HG03460 (cell line): ENCODE data around the gene FAT1.
"Not testable (repeated sequence)": the region's sequence is repeated elsewhere in the genome, so short reads cannot be mapped to it uniquely, and the experiment has no call there.

ENCODE experiments used
- ATAC-seq: cut with Tn5 transposase; IDR thresholded peaks from one replicate; pipeline ENCODE4 v1.9.1; 2021; ENCODE audit not compliant: unreplicated experiment

FAT1 gene, protein sequence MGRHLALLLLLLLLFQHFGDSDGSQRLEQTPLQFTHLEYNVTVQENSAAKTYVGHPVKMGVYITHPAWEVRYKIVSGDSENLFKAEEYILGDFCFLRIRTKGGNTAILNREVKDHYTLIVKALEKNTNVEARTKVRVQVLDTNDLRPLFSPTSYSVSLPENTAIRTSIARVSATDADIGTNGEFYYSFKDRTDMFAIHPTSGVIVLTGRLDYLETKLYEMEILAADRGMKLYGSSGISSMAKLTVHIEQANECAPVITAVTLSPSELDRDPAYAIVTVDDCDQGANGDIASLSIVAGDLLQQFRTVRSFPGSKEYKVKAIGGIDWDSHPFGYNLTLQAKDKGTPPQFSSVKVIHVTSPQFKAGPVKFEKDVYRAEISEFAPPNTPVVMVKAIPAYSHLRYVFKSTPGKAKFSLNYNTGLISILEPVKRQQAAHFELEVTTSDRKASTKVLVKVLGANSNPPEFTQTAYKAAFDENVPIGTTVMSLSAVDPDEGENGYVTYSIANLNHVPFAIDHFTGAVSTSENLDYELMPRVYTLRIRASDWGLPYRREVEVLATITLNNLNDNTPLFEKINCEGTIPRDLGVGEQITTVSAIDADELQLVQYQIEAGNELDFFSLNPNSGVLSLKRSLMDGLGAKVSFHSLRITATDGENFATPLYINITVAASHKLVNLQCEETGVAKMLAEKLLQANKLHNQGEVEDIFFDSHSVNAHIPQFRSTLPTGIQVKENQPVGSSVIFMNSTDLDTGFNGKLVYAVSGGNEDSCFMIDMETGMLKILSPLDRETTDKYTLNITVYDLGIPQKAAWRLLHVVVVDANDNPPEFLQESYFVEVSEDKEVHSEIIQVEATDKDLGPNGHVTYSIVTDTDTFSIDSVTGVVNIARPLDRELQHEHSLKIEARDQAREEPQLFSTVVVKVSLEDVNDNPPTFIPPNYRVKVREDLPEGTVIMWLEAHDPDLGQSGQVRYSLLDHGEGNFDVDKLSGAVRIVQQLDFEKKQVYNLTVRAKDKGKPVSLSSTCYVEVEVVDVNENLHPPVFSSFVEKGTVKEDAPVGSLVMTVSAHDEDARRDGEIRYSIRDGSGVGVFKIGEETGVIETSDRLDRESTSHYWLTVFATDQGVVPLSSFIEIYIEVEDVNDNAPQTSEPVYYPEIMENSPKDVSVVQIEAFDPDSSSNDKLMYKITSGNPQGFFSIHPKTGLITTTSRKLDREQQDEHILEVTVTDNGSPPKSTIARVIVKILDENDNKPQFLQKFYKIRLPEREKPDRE (N-terminal part only)

DNA sequence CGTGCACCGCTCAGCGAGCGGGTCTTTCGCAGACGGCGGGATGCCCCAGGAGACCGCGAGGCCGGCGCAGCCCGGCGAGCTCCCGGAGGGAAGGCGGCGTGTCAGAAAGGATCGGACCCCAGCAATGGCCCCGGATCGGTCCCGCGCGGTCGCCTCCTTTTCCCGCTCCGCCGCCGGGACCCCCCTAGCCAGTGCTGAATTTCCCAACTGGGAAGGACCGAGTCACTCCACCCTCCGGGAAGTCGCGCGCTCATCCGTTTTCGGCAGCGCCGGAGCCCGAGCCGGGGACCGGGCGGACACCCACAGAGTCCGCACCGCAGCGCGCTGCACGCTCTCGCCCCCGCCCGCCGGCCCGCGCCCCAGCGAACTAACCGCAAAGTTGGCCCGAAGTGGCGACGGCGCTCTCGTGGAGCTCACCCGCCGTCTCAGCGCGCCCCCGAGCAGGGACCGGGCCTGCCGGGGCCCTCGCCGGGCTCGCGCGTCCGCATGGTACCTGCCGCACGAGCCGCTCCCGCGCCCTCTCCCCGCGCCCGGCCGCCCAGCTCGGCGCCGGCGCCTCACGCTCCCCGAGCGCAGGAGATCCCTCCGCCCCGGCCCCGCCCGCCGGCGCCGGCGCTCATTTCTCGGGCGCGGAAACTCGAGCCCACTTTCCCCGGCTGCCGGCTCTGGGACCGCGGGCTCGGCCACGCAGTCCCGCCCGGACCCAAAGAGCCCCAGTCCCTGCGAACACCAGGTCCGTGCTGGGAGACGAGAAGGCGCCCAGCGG, at the start of gene FAT1:
FAT1 (minus strand) TSS at position 565 of the 766 bp plus-strand sequence. CDS start 14,029 bp downstream, outside the sequence.
- ATAC-seq, result no peak

DNA sequence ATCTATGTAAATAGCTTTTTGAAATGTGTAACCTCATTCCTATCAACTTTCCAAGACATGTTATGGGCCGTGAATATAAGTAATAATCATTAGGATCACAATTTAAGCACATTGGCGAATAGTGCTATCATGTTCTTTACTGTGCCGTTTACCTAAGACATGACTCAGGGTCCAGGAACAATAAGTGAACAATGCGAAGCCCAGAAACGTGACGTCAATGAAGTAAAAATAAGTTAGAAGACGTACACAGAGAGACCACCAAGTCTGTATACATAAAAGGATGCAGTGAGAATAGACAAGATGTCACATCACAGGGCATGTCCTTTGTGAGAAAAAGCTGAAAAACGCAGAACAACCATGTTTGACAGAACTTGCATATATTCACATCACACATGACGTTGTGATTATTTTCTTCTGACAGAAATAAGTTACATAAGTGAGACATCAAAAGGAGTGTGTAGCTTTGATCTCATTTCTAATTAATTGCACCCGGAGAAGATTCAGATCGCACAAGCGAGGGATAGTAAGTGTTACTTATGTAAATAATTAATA, 49.4 kb upstream of the FAT1 start:
- ATAC-seq, result no peak

DNA sequence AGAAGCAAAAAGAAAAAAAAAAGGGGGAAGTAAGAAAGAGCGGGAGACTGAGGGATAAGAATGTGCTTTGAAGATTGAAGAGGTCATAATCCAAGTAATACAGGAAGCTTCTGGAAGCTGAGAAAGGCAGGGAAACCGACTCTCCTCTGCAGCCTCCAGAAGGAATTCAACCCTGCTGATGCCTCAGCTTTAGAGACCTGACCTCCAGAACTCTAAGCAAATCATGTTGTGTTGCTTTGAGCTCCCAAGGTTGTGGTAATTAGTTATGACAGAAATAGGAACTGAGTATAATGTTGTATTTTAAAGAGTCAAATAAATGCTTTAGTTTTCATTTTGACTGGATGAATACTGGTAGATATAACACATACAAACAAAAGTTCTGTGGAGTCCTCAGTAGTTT, 48.0 kb upstream of the FAT1 start:
- no peak for ATAC-seq

DNA sequence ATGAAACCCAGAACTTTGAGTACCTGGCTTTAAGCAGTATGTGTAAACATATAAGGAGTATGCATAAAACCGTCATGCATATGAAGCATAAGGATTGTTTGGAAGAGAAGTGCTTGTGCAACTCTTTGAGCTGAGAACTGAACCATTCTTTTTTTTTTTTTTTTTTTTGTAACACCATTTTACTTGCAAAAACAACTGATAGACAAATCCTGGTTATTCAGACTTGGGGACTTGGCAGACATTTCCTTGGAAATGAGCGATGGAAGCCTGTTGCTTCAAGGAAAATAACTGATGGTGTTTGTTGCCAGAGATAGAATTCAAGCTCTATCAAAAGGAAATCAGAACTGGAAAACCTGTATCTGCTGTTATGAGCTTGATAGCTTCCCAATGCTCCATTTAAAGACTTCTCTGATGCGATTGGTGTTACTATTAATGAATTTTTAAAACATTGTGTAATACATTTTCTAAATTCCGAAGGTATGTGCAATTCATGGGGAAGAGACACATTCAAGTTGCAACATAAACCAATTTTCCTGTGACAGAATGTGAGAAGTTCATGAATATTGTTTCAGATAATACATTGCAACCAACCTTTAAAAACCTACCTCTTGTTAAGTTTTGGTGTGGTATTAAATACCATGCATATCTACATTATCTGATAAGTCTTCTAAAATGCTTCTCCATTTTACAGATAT, 47.0 kb upstream of the FAT1 start:
- no peak for ATAC-seq

DNA sequence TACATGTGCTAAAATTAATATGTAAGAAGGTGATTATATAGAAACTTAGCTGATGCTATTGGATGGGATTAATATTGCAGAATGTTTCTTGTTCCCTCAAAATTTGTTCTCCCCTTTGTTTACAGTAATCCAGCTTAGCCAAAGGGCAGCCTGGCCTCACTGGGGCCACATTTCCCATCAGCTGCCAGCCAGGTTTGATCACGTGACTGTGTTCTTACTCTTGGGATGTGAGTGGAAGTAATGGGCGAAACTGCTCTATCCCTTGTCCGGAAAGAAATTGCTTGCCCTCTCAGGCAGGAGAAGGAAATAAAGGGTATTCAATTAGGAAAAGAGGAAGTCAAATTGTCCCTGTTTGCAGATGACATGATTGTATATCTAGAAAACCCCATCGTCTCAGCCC, 44.1 kb upstream of the FAT1 start:
- ATAC-seq, result no peak

DNA sequence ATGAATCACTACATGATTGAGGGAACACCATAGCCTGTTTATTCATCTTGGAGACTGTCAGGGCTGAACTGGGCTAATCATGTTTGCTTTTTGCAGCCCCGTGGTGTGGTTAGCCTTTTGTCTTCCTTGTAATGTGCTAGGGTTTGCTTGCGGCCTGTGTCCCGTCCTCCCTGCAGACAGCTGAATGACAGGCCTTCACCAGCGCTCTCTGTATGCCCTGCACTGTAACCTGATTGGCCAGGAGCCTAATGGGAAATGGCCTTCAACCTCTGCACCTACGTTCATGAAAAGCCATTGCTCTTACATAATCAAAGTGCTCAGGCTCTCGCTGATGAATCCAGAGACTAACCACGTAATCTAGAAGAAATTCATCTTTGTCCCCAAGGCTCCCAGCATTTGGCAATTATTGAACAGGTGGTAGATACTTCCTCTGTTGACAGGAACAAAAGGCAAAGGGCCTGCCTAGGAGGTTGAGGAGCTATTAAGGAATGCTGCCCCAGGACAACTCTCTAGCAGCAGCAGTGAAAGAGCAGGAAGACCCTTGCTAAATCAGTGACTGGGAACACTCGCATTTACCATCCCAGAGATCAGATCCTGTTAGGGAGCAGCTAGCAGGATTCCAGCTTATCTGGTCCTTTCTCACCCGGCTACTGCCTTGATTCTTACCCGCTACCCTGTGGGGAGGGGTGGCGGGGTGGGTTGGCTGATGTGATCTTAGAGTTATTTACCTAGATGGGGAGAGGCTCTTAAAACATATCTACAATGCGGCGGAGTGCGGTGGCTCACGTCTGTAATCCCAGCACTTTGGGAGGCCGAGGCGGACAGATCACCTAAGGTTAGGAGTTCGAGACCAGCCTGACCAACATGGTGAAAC, 42.3 kb upstream of the FAT1 start:
- no peak for ATAC-seq

DNA sequence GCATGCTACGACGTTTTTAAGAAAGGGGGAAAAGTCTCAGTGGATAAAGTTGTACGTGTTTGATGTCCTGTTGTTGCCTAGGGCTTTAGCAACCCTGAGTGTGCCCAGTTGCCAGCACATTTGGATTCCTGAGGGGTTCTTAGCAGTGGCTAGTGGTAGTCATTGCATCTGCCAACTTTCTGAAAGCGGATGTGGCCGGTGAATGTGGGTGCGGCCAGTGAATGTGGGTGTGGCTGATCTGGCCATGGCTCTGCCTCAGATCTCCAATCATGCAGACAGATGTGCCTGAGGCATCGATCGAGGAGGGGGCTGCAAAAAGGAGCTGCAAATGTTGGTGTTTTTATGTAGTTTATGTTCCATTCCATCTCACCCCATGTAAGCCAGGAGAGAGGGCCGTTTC, 41.5 kb upstream of the FAT1 start:
- no peak for ATAC-seq

DNA sequence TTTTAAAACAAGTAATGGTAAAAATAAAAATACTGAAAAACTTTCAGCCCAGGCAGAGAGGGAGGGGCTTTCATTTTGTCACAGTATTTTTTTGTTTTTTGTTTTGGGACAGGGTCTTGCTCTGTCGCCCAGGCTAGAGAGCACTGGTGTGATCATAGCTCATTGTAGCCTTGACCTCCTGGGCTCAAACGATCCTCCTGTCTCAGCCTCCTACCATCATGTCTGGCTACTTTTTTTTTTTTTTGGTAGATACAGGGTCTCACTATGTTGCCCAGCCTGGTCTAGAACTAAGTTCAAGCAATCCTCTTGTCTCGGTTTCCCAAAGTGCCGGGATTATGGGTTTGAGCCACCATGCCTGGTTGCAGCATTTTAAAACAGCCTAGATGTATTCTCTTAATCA, 40.8 kb upstream of the FAT1 start:
- ATAC-seq, result no peak

DNA sequence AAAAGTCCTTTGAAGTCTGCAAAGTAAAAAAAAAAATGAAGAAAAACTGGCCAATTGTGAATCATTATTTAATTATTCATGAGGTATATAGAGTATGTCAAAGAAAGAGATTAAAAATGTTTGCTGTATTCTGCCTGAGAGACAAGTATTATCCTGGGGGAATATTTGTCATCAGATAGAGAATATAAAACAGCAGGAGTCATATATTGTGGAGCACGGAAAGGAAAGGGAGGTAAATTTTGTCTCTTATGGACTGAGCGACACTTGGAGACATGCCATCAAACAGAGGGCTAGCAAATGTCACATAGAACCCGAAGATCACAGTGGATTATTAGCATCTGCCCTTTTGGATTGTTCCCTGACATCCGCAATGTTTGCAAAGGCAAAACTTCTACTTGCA, 39.2 kb upstream of the FAT1 start:
- no peak for ATAC-seq

DNA sequence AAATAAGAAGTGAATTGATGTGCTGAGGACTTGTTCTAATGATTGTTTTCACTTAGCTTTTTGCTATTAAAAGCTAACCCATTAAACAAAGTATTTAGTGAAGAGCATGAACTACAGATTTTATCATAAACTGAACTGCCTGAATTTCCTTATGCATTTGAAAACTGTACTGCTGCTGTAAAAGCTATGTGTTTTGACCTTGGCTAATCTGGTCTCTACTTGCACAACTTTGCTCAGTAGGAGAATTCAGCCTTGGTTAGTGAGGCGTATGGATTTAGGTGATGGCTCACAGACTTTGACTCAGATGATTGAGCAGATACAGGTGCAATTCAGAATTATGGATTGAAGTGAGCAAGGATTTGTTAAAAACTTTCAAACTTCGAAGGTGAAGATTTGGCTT, 38.7 kb upstream of the FAT1 start:
- no peak for ATAC-seq

DNA sequence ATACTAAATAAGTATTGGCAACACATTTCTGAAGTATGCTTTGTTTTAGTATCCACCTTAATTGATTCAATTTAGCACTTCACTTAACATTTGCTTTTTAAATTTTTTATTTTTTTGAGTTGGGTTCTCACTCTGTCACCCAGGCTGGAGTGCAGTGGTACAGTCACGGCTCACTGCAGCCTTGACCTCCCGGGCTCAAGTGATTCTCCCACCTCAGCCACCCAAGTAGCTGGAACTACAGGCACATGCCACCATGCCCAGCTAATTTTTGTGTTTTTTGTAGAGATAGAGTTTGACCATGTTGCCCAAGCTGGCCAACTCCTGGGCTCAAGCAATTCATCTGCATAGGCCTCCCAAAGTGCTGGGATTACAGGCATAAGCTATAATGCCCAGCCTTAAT, 38.3 kb upstream of the FAT1 start:
- ATAC-seq, result not testable (repeated sequence)

DNA sequence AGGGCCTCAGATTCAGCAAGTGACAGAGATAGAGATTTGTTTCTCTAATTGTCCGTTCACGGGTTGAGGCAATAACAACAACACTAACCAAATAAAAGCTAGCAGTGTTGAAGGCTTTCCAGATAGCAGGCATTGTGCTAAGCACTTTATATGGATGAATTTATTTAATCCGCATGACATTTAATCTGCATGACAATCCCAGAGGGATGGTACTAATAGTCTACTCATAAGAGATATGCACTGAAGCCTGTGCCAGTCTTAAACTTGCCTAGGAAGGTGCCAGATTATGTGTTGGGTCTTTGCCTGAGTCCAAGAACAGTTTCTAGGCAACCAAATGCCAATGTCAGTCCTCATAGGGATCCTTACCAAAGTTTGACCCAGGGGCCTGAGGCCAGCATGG, 37.7 kb upstream of the FAT1 start:
- ATAC-seq, result no peak

DNA sequence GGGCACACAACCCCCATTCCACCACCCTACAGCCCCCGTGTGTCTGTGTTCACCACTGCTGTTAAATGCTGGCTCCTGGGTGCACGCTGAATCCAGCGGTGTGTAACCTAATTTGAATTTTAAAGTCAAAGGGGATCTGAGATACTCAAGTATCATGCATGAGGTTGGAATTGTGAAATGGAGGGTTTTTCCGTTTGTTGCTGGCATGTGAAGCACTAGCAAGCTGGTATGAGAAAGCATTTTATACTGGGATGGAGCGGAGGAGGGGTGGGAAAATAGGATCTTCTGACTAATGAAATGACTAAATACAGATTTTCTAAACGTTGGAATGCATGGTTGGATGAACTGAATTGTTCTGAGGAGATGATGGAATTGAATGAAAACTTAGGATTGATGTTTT, 36.9 kb upstream of the FAT1 start:
- ATAC-seq, result no peak

DNA sequence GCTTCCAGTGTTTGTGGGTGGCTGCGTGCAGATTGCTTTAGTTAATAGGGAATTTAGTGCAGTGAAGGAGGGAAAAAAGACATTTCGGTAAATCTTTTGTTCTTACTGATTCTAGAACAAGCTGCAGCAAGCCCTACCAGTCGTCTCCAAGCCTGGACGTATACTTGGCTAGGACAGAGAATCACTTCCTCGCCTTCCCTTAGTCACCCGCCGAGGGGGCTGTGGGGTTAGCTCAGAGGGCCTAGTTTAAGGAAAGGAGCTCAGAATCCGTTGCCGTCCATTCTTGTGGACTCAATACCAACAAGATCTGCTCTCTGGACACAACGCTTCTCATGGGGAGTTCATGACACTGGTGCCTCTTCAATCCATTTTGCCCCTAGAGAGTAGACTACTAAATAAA, 36.3 kb upstream of the FAT1 start:
- ATAC-seq, result no peak

DNA sequence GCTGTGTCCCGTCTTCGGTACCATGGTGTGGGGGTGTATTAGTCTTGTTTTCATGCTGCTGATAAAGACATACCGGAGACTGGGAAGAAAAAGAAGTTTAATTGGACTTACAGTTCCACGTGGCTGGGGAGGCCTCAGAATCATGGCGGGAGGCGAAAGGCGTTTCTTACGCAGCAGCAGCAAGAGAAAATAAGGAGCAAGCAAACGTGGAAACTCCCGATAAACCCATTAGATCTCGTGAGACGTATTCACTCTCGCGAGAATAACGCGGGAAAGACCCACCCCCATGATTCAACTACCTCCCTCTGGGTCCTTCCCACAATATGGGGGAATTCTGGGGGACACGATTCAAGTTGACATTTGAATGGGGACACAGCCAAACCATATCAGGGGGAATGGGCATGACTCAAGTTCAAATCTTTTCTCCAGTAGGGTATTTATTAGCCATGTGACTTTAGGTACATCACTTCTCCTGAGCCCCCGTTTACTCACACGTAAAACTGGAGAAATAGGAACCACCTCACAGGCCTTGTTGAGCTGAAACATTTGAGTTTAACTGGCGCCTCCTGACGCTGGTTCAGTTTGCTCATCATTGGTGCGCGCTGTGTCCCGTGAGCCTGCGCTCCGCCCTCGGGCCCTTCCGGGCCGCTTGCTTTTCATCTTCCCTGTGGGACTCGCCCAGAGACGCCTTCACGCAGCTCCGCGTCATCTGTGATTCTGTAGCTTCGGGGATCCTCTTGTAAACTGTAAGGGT, 35.5 kb upstream of the FAT1 start:
- ATAC-seq, result no peak

DNA sequence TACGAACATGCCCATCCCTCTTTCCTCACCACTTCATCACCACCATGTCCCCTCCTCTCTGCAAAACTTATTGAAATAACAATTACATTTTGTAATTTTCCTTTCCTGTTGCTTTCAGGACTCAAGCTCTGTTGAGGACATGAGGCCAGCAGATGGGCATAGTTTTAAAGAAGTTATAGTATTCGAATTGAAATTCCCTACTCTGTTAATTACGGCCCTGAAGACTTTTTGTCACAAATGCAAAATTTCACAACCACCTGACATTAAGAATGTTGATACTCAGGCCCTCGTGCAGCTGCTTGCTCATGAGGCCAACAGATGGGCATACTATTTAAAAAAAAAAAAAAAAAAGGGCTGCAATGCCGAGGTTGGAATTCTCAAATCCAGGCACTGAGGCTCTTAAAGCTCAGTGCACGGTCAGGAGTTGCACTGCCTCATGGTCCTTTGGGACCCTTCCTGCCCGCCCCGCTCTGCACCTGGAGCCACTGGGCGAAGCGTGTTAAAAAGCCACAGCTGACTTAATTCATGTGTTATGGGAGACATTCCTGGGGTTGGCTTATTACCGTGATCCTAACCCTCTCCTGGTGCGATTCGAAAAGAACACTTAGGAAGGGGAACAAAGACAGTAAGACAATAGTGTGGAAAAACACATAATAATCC, 34.2 kb upstream of the FAT1 start:
- no peak for ATAC-seq

DNA sequence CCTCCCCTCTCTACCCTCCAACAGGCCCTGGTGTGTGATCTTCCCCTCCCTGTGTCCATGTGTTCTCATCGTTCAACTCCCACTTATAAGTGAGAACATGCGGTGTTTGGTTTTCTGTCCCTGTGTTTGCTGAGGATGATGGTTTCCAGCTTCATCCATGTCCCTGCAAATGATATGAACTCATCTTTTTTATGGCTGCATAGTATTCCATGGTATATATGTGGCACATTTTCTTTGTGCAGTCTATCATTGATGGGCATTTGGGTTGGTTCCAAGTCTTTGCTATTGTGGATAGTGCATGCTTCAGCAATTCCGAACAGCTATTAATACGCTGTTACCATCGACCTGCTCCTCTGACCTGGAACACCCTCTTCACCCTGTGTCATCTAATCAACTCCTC, 32.9 kb upstream of the FAT1 start:
- not testable (repeated sequence) for ATAC-seq
